ENCODE measurements around the gene IFT88. TPM values are rescaled to one million over a fixed set of nuclear protein-coding genes. Genes with fewer than 3 reads are reported as not detected.
A peak's percentile ranks its signal among the peaks of the same experiment; 100 is the strongest.

The IFT88 gene
- total RNA-seq, 2 donors from 2014 or later, result 5.1 to 5.7 TPM

DNA sequence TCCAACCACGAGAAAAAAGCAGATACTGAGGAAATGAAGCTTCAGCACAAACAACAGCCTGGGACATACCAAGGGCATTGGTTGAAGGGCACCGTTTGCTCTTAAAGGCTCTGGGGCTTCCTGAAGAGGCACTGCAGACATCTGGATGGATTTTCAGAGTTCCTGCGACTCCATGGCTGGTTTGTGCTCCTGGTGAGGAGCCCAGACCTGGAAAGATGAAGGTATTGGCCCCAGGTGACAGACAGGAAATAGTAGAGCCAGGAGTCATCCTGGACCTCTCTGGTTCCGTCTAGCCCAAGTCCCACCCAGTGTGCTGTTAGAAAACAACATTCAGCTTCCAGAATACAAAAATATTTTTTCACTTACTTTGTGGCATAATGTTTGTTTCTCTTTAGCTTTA is 142.8 kb downstream of the IFT88 start:
- H3K9me3 ChIP-seq, result no peaks in the 10 kb centered on the region
- no peaks in the 10 kb centered on the region for H3K36me3 ChIP-seq
- H3K27ac ChIP-seq, result peak overlapping the region; percentile 29 to 58
- TF ChIP-seq, protein P1, sequence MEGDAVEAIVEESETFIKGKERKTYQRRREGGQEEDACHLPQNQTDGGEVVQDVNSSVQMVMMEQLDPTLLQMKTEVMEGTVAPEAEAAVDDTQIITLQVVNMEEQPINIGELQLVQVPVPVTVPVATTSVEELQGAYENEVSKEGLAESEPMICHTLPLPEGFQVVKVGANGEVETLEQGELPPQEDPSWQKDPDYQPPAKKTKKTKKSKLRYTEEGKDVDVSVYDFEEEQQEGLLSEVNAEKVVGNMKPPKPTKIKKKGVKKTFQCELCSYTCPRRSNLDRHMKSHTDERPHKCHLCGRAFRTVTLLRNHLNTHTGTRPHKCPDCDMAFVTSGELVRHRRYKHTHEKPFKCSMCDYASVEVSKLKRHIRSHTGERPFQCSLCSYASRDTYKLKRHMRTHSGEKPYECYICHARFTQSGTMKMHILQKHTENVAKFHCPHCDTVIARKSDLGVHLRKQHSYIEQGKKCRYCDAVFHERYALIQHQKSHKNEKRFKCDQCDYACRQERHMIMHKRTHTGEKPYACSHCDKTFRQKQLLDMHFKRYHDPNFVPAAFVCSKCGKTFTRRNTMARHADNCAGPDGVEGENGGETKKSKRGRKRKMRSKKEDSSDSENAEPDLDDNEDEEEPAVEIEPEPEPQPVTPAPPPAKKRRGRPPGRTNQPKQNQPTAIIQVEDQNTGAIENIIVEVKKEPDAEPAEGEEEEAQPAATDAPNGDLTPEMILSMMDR (IDR thresholded peaks at IDR 0.05), result no peak
- DNase-seq (ENCODE audit: low spot score), result peak; percentile 57
- H3K27me3 ChIP-seq, result no peaks in the 10 kb centered on the region
- H3K4me1 ChIP-seq, result peaks cover 0 to 24% of the 10 kb centered on the region in 2 donors
- no peak overlapping the region for H3K4me3 ChIP-seq

DNA sequence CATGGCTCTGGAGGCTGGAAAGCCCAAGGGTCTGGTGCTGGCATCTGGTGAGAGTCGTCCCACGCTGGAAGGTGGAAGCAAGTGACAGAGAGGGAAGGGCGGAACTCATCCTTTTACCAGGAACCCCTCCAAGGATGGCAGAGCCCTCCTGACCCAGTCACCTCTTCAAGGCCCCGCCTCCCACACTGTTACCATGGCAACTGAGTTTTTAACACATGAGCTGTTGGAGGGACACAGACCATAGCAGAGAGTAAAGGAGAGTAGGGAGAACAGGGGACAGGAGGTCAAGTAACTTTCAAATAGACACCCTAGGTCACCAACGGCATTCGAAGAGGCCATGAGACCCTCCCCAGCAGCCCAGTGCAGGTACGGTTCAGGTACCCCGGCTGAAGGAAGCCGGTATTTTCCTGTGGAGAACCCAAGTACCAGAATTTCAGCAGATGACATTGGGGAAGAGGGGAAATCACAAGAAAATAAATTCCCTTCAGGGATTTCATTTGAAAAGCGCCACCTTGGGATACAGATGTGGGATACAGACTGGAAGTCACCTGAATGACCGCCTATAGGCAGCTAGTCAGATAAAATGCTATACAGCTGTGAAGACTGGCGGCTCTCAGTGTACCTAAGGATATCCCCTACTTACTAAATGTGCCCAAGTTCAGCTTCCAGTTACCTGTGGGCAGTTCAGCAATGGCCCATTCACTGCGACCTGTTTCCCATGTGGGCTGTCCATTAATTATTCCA is 144.5 kb downstream of the IFT88 start:
- no peak overlapping the region for H3K27ac ChIP-seq
- H3K4me1 ChIP-seq, result peaks cover 0 to 24% of the 10 kb centered on the region in 2 donors
- H3K36me3 ChIP-seq, result no peaks in the 10 kb centered on the region
- no peak overlapping the region for H3K4me3 ChIP-seq
- H3K27me3 ChIP-seq, result no peaks in the 10 kb centered on the region
- peak; percentile 56 for DNase-seq (ENCODE audit: low spot score)
- TF ChIP-seq, protein P1 (IDR thresholded peaks at IDR 0.05), result peak in 1 of 2 donors; percentile 16
- H3K9me3 ChIP-seq, result no peaks in the 10 kb centered on the region

DNA sequence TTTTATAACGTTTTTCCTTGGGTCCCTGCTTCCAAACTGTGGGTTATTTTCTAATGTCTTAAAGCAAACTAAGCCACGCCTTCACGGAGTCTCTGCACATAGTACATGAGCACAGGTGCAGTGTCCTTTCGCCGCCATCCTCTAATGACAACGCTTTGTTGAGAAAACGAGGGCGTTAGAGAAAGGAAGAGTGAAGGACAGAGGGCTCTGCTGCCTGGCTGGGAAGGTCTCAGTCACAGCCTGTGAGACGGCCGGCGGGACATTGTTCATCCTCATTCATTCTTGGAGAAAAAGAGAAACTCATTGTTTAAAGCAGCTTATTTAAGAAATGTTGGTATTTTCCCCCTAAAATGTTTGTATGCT is 146.0 kb downstream of the IFT88 start:
- Histone ChIP-seq H3K4me3 (peak overlapping the region in 1 of 2 donors; percentile 33), H3K4me1 (peaks cover 0 to 24% of the 10 kb centered on the region in 2 donors), H3K9me3 (no peaks in the 10 kb centered on the region), H3K27me3 (no peaks in the 10 kb centered on the region), H3K36me3 (no peaks in the 10 kb centered on the region), H3K27ac (peak overlapping the region; percentile 75 to 78)
- TF ChIP-seq, protein P1 (IDR thresholded peaks at IDR 0.05), result no peak
- peak; percentile 59 for DNase-seq (ENCODE audit: low spot score)

DNA sequence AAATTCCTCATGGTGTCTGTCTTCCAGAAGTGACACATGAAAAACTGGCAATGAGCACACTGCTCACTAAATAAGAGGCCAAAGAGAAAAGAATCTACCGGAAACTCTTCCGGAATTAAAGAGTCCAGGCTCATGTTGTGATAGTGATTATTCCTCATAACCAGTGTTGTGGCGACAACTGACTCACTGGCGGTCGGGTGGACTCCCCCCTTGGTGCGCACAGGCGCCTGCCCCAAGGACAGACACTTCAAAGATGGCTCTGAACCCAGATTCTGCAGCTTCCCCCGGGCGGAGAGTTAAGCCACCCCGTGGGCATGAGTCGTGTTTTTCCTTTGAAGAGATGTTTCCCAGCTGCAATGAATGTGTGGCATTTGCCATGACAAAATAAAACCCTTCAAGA is 146.8 kb downstream of the IFT88 start:
- Histone ChIP-seq H3K27me3 (no peaks in the 10 kb centered on the region), H3K4me1 (peaks cover 0 to 24% of the 10 kb centered on the region in 2 donors), H3K9me3 (no peaks in the 10 kb centered on the region), H3K27ac (peak overlapping the region; percentile 75 to 78), H3K36me3 (no peaks in the 10 kb centered on the region), H3K4me3 (no peak overlapping the region)
- DNase-seq (ENCODE audit: low spot score), result peak; percentile 88
- TF ChIP-seq, protein P1 (IDR thresholded peaks at IDR 0.05), result no peak

DNA sequence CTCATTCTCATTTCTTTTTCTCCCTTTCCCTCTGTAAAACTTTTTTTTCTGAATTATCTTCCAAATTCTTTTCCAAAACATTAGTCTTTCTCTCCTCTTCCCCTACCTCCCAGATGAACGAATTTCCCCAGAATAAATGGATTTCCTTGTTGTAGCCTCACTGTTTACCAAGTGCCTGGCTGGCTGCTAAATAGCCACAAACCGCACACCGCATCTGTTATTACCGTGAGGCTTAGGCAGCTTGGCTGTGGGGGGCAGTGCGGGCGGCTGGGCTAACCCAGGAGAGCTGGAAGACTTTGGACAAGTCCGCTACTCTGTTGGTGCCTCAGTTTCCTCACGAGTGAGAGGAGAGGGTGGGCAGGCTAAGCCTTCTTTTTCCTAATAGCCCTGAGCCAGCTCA is 147.2 kb downstream of the IFT88 start:
- Histone ChIP-seq H3K27ac (peak overlapping the region; percentile 75 to 78), H3K4me3 (no peak overlapping the region), H3K27me3 (no peaks in the 10 kb centered on the region), H3K9me3 (no peaks in the 10 kb centered on the region), H3K4me1 (peaks cover 0 to 24% of the 10 kb centered on the region in 2 donors), H3K36me3 (no peaks in the 10 kb centered on the region)
- DNase-seq (ENCODE audit: low spot score), result no peak
- TF ChIP-seq, protein P1 (IDR thresholded peaks at IDR 0.05), result no peak

Data from right atrium auricular region (tissue), 2 donors.